Measurements from ENCODE around the gene RAB14. TPM values are rescaled to one million over a fixed set of nuclear protein-coding genes. Genes with fewer than 3 reads are reported as not detected.

RAB14 gene
- polyA plus RNA-seq, 1 donor from 2014 or later: 94.5 TPM

DNA sequence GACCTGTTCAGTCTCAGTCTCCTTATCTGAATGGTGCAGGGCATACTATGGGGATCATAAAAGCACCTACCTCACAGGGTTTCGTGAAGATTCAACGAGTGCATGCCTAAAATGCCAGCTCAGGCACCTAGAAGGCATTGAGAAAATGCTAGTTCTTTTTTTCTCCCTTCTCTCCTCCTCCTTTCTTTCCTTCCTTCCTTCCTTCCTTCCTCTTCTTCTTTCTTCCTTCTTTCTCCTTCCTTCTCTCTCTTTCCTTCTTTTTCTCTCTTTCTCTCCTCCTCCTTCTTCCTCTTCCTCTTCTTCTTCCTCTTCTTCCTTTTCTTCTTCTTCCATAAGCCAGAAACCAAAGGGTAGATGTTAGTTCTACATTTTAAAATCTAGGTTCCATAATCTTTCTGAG lies 12.3 kb upstream of the RAB14 start:
- Histone ChIP-seq H3K79me2 (replicated peaks; ENCODE audit: insufficient read depth, low read length) (no peaks in the 10 kb centered on the region), H3K9me3 (ENCODE audit: low read length) (no peaks in the 10 kb centered on the region), H3K27ac (ENCODE audit: low read length) (no peak overlapping the region), H2AFZ (ENCODE audit: low read depth, low read length) (no peak overlapping the region), H3K36me3 (ENCODE audit: insufficient read depth, low read length) (no peaks in the 10 kb centered on the region), H3K27me3 (ENCODE audit: insufficient read depth, low read depth, low read length) (no peaks in the 10 kb centered on the region), H4K20me1 (ENCODE audit: insufficient read depth) (no peaks in the 10 kb centered on the region), H3K9ac (ENCODE audit: low read length) (no peak overlapping the region), H3F3A (ENCODE audit: insufficient read depth, low read length, poor library complexity, severe bottlenecking) (no peaks in the 10 kb centered on the region), H3K9me2 (ENCODE audit: insufficient read depth, low read length) (no peaks in the 10 kb centered on the region), H3K4me2 (ENCODE audit: low read length) (no peak overlapping the region), H3K4me3 (ENCODE audit: low read length) (no peak overlapping the region)
- no peak for TF ChIP-seq EP300 (conservative IDR thresholded peaks at IDR 0.05; ENCODE audit: poor library complexity, severe bottlenecking)
- TF ChIP-seq TAF1 (IDR thresholded peaks at IDR 0.05; ENCODE audit: low read depth): no peak
- TF ChIP-seq EZH2 (IDR thresholded peaks at IDR 0.05; ENCODE audit: borderline replicate concordance, insufficient read depth, low read length, poor library complexity, severe bottlenecking): no peak
- TF ChIP-seq SMC3 (conservative IDR thresholded peaks at IDR 0.05; ENCODE audit: poor library complexity): no peak
- TF ChIP-seq REST (IDR thresholded peaks at IDR 0.05; ENCODE audit: borderline replicate concordance): no peak
- TF ChIP-seq RAD21 (conservative IDR thresholded peaks at IDR 0.05): no peak

DNA sequence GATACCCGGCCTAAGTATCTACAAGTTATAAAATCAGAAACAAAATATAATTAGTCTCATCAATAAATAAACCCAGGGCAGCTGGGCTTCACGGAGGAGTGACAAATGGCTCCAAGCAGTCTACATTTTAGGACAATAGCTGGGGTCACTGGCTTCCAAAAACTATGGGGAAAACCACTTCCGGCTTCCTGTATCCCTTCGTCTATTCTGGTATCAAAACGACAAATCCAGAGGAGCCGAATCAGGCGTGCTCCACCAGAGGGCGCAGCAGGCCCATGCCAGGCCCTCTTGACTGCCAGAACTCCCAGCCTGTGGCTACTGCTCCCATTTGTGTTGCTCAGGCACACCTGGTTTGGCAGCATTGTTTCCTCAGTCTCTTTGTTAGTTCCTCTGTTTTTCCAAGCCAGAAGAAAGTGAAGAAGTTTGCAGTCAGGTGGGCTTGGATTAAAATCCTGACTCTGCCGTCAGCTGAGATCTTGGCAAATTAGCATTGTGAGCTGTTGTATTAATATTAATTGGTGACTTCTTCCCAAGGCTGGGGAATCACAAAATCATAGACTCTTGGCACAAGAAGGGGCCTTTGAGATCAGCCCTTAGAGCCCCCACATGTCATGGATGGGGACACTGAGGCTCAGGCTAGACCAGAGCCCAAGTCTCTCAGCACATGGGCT lies 11.6 kb upstream of the RAB14 start:
- no peaks in the 10 kb centered on the region for H3K79me2 ChIP-seq (replicated peaks; ENCODE audit: insufficient read depth, low read length)
- H3K9ac ChIP-seq (ENCODE audit: low read length): no peak overlapping the region
- no peaks in the 10 kb centered on the region for H4K20me1 ChIP-seq (ENCODE audit: insufficient read depth)
- no peak overlapping the region for H3K4me2 ChIP-seq (ENCODE audit: low read length)
- no peaks in the 10 kb centered on the region for H3K9me3 ChIP-seq (ENCODE audit: low read length)
- no peak overlapping the region for H2AFZ ChIP-seq (ENCODE audit: low read depth, low read length)
- no peak overlapping the region for H3K27ac ChIP-seq (ENCODE audit: low read length)
- no peaks in the 10 kb centered on the region for H3K36me3 ChIP-seq (ENCODE audit: insufficient read depth, low read length)
- no peak overlapping the region for H3K4me3 ChIP-seq (ENCODE audit: low read length)
- no peaks in the 10 kb centered on the region for H3K27me3 ChIP-seq (ENCODE audit: insufficient read depth, low read depth, low read length)
- no peaks in the 10 kb centered on the region for H3K9me2 ChIP-seq (ENCODE audit: insufficient read depth, low read length)
- peak; percentile 93 for TF ChIP-seq SMC3 (conservative IDR thresholded peaks at IDR 0.05; ENCODE audit: poor library complexity)
- TF ChIP-seq REST (IDR thresholded peaks at IDR 0.05; ENCODE audit: borderline replicate concordance): no peak
- TF ChIP-seq CTCF (IDR thresholded peaks at IDR 0.05; ENCODE audit: poor library complexity, severe bottlenecking): peak; percentile 84
- no peak for TF ChIP-seq POLR2AphosphoS5 (IDR thresholded peaks at IDR 0.05)
- TF ChIP-seq EP300 (conservative IDR thresholded peaks at IDR 0.05; ENCODE audit: poor library complexity, severe bottlenecking): no peak
- TF ChIP-seq RAD21 (conservative IDR thresholded peaks at IDR 0.05): peak; percentile 85
- H3F3A ChIP-seq (ENCODE audit: insufficient read depth, low read length, poor library complexity, severe bottlenecking): no peaks in the 10 kb centered on the region
